Measurements from ENCODE around the gene MRPL46.

DNA sequence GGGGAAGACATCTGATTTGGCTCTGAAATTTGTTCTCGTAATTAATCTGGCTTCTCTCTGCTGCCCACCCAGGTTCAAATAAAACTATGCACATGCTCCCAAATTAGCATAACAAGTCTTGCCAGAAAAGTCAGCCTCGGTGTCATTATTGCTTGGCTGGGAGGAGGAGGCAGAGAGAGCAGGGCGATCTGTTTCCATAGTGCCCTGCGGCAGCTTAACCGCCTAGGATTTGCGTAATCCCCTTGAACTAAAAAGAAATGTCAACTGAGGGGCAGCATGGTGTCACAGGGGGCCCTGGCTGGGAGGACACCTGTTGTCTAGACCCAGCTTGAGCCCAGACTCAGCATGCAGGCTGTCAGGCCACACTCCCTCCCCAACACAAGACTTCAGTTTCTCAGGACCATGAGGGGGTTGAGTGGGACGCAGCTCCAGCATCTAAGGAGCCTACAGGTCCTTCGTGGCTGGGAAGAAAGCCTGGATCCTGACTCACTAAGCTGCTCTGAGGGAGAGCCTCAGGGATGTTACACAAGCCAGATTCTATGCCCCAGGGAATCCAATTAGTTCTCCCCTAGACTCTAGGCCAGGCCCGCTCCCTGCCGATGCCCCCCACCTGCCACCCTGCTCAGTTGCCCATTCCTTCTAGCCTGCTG lies 17.6 kb upstream of the MRPL46 start:
- TF ChIP-seq, protein P1, sequence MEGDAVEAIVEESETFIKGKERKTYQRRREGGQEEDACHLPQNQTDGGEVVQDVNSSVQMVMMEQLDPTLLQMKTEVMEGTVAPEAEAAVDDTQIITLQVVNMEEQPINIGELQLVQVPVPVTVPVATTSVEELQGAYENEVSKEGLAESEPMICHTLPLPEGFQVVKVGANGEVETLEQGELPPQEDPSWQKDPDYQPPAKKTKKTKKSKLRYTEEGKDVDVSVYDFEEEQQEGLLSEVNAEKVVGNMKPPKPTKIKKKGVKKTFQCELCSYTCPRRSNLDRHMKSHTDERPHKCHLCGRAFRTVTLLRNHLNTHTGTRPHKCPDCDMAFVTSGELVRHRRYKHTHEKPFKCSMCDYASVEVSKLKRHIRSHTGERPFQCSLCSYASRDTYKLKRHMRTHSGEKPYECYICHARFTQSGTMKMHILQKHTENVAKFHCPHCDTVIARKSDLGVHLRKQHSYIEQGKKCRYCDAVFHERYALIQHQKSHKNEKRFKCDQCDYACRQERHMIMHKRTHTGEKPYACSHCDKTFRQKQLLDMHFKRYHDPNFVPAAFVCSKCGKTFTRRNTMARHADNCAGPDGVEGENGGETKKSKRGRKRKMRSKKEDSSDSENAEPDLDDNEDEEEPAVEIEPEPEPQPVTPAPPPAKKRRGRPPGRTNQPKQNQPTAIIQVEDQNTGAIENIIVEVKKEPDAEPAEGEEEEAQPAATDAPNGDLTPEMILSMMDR (IDR thresholded peaks at IDR 0.05; ENCODE audit: low read depth, low read length): no peak
- TF ChIP-seq MYC (IDR thresholded peaks at IDR 0.05; ENCODE audit: low read depth, low read length) (no peak), POLR2A (IDR thresholded peaks at IDR 0.05; ENCODE audit: extremely low read depth, insufficient read length) (no peak)
- TF ChIP-seq, protein P2, sequence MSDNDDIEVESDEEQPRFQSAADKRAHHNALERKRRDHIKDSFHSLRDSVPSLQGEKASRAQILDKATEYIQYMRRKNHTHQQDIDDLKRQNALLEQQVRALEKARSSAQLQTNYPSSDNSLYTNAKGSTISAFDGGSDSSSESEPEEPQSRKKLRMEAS (IDR thresholded peaks at IDR 0.05; ENCODE audit: low read depth, low read length): no peak

Data from NB4 (cell line).